BLaER1 (cell line): ENCODE measurements around the gene PHEX.
"Not testable (repeated sequence)": the region's sequence is repeated elsewhere in the genome, so short reads cannot be mapped to it uniquely, and the experiment has no call there.

Experiments used
- H3K27ac ChIP-seq: shearing (Covaris generic); formaldehyde crosslinking; 2 replicates; pipeline ENCODE4 v1.8.1; 2022
- H3K27me3 ChIP-seq: shearing (Covaris generic); formaldehyde crosslinking; 2 replicates; pipeline ENCODE4 v1.8.1; 2022
- H3K36me3 ChIP-seq: shearing (Covaris generic); formaldehyde crosslinking; 2 replicates; pipeline ENCODE4 v1.8.1; 2022
- H3K4me1 ChIP-seq: shearing (Covaris generic); formaldehyde crosslinking; 2 replicates; pipeline ENCODE4 v1.8.1; 2022
- H3K4me2 ChIP-seq: shearing (Covaris generic); formaldehyde crosslinking; 2 replicates; pipeline ENCODE4 v1.8.1; 2022
- H3K4me3 ChIP-seq: shearing (Covaris generic); formaldehyde crosslinking; 2 replicates; pipeline ENCODE4 v1.8.1; 2022
- H3K9ac ChIP-seq: shearing (Covaris generic); formaldehyde crosslinking; 2 replicates; pipeline ENCODE4 v1.8.1; 2022
- H3K9me3 ChIP-seq: shearing (Covaris generic); formaldehyde crosslinking; 2 replicates; pipeline ENCODE4 v1.8.1; 2022
- H4K20me1 ChIP-seq: shearing (Covaris generic); formaldehyde crosslinking; 2 replicates; pipeline ENCODE4 v1.8.1; 2022
- Cebpa-rat ChIP-seq: shearing (Covaris generic); IDR thresholded peaks from 2 replicates; pipeline ENCODE4 v1.8.1; 2022

The PHEX gene

DNA sequence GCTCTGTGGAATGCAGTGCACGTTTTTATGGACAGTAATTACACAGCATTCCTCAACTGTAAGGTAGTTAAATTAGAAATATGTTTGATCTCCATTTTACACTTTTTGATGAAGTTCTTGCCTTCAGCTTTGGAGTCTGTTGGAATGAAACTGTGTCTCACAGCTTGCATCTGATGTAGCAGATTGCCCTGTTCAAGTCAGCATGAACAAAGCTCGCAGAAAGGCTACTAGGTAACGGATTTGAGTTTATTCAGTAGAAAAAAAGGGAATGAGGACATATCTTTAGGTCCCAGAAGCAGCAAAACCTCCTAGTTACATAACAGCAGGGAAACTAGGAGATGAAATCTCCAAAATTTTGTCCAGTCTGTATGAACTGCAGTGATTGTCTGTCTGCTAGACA is 216.3 kb downstream of the PHEX start:
- Histone ChIP-seq H3K9me3 (no peaks in the 10 kb centered on the region), H3K9ac (no peak overlapping the region), H3K27ac (no peak overlapping the region), H4K20me1 (no peaks in the 10 kb centered on the region), H3K36me3 (no peaks in the 10 kb centered on the region), H3K4me3 (no peak overlapping the region), H3K4me2 (no peak overlapping the region), H3K27me3 (no peaks in the 10 kb centered on the region), H3K4me1 (no peaks in the 10 kb centered on the region)
- TF ChIP-seq Cebpa-rat: no peak

DNA sequence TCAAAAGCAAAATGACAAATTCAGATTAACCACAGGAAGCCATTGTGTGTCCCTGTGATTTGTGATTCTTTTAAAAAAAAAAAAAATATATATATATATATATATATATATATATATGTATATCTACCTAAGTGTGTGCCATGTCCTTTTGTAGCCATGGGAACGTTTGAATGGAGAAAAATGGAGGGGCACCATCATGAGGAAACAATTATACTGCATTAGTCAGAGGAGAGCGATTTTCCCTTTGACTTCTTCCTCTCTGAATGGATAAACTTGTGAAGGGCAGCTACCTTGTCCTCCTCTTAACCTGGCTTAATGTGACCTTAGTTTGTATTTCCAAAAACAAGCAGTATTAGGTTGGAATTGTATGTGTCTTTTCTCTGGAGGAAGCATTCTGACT is 217.2 kb downstream of the PHEX start:
- no peaks in the 10 kb centered on the region for H3K27me3 ChIP-seq
- H3K27ac ChIP-seq: no peak overlapping the region
- no peaks in the 10 kb centered on the region for H3K9me3 ChIP-seq
- H3K36me3 ChIP-seq: no peaks in the 10 kb centered on the region
- no peak overlapping the region for H3K4me3 ChIP-seq
- no peaks in the 10 kb centered on the region for H4K20me1 ChIP-seq
- no peaks in the 10 kb centered on the region for H3K4me1 ChIP-seq
- H3K9ac ChIP-seq: no peak overlapping the region
- no peak for TF ChIP-seq Cebpa-rat
- no peak overlapping the region for H3K4me2 ChIP-seq

DNA sequence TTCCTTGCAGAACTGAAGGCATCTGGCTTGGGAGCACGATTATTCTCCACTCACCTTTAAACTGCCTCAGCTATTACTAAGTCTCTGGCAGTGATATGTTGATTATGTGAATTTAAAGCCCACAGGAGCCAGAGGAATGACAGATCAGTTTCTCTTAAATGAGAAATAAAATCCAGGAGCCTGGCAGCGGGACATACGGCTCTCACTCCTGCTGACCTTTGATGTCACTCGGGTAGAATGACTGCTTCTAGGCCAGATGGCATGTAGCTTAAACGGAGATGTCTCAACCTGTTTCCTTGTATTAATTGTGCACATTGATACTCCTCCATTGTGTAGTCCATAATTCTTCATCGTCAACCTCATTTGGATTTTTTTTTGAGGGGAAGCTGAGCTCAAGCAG is 236.6 kb downstream of the PHEX start:
- no peak for TF ChIP-seq Cebpa-rat
- H3K27me3 ChIP-seq: no peaks in the 10 kb centered on the region
- H3K4me1 ChIP-seq: no peaks in the 10 kb centered on the region

DNA sequence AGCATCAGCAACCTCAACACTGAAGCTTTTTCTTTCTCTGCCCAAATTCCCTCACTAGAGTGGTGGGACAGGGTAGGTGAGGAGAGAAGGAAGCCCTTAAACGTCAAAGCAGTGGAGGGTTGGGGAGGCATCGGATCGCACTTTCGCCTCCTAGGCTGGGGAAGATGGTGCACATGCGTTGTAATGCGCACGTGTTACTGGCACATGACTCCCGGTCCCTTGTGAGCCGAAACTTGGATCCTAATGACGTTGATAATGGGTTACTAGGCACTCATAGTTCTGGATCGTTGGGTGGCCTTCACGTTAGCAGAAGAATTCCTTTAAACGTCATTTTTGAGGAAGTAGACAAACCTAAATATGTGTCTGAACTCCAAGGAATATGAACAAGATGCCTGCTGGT is 240.5 kb downstream of the PHEX start, which contains the start of gene CBLL2:
CBLL2 (plus strand) TSS at position 301 of the 400 bp plus-strand sequence; CDS start at position 380, 79 bp downstream.
- H3K27ac ChIP-seq: no peak within 1 kb of the TSS
- peaks cover 14% of the 10 kb centered on the region for H3K9me3 ChIP-seq
- H3K9ac ChIP-seq: no peak within 1 kb of the TSS
- no peak within 1 kb of the TSS for H3K4me3 ChIP-seq
- H3K4me2 ChIP-seq: no peak within 1 kb of the TSS
- no peaks in the 10 kb centered on the region for H3K27me3 ChIP-seq
- no peaks in the 10 kb centered on the region for H4K20me1 ChIP-seq
- no peaks in the 10 kb centered on the region; the same call in 1 of the 2 replicates for H3K4me1 ChIP-seq
- no peak for TF ChIP-seq Cebpa-rat
- H3K36me3 ChIP-seq: no peaks in the 10 kb centered on the region

More for the DNA sequence above, 236.6 kb downstream of the PHEX start:
- Histone ChIP-seq H3K36me3 (no peaks in the 10 kb centered on the region), H4K20me1 (no peaks in the 10 kb centered on the region), H3K4me2 (no peak overlapping the region), H3K27ac (no peak overlapping the region), H3K4me3 (no peak overlapping the region), H3K9ac (no peak overlapping the region), H3K9me3 (peaks cover 13% of the 10 kb centered on the region)

DNA sequence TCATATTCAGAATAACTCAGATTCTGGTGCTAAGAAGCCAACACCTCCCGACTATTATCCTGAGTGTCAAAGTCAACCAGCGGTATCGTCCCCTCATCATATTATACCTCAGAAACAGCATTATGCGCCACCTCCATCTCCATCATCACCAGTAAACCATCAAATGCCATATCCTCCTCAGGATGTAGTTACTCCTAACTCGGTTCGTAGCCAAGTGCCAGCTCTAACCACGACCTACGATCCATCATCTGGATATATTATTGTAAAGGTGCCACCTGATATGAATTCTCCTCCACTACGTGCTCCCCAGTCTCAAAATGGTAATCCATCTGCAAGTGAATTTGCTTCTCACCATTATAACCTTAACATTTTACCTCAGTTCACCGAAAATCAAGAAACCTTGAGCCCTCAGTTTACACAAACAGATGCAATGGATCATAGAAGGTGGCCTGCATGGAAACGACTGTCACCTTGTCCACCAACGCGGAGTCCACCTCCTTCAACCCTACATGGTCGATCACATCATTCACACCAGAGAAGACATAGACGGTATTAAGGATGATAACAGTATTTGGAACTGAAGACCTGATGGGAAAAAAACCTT is 241.7 kb downstream of the PHEX start:
- Histone ChIP-seq H3K27me3 (no peaks in the 10 kb centered on the region), H3K4me2 (no peak overlapping the region), H3K4me3 (no peak overlapping the region), H3K36me3 (no peaks in the 10 kb centered on the region), H3K9me3 (peaks cover 14% of the 10 kb centered on the region), H3K27ac (no peak overlapping the region), H3K9ac (no peak overlapping the region), H4K20me1 (no peaks in the 10 kb centered on the region), H3K4me1 (no peaks in the 10 kb centered on the region; the same call in 1 of the 2 replicates)
- no peak for TF ChIP-seq Cebpa-rat

DNA sequence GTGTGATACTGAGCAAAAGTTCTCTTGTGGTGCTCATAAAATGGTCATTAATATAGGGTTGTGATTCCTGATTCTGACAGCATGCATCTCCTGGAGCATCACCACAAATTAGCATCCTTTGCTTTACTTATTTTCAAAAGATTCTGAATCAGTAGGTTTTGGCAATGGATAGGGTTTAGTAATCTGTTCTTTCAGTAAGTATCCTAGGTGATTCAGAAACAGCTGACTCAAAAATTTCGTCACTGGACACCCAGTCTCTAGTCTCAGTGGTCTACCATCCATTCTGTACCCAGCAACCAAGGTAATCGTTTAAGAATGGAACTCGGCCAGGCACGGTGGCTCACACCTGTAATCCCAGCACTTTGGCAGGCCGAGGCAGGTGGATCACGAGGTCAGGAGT is 244.7 kb downstream of the PHEX start:
- no peaks in the 10 kb centered on the region; the same call in 1 of the 2 replicates for H3K4me1 ChIP-seq
- H4K20me1 ChIP-seq: no peaks in the 10 kb centered on the region
- no peaks in the 10 kb centered on the region for H3K27me3 ChIP-seq
- peaks cover 13% of the 10 kb centered on the region; the same call in 1 of the 2 replicates for H3K9me3 ChIP-seq
- H3K36me3 ChIP-seq: no peaks in the 10 kb centered on the region
- no peak overlapping the region for H3K27ac ChIP-seq
- no peak overlapping the region for H3K4me3 ChIP-seq
- H3K9ac ChIP-seq: no peak overlapping the region
- no peak overlapping the region for H3K4me2 ChIP-seq
- TF ChIP-seq Cebpa-rat: no peak

DNA sequence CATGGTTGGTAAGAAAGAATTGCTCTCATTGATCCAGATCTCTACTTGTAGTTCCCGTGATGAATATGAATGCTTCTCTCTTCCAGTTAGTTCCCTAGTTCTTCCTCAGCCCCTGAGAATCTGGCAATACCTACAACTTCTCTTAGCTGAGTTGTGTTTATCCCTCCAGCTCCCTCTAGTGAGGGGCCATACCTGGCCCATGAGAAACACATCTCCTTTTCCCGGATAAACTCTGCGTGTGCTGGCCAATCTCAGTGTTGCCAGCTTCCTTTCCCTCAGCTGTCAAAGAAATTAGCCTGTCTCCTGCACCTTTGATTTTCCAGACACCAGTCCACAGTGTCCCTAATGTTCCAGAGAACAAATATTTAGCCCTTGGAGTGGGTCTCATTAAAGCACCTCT is 246.2 kb downstream of the PHEX start:
- Histone ChIP-seq H3K9ac (no peak overlapping the region), H3K4me1 (no peaks in the 10 kb centered on the region; the same call in 1 of the 2 replicates), H3K4me3 (no peak overlapping the region), H3K27ac (no peak overlapping the region), H3K9me3 (peaks cover 16% of the 10 kb centered on the region), H4K20me1 (no peaks in the 10 kb centered on the region), H3K4me2 (no peak overlapping the region), H3K27me3 (no peaks in the 10 kb centered on the region), H3K36me3 (no peaks in the 10 kb centered on the region)
- TF ChIP-seq Cebpa-rat: no peak

DNA sequence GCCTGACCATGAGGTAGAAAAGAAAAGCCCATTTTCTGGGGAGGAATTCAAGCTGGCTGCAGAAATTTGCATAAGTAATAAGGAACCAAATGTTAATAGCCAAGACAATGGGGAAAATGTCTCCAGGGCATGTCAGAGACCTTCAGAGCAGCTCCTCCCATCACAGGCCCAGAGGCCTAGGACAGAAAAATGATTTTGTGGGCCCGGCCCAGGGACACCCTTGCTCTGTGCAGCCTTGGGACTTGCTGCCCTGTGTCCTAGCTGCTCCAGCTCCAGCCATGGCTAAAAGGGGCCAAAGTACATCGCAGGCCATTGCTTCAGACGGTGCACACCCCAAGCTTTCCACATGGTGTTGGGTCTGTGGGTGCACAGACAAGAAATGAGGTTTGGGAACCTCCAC is 257.1 kb downstream of the PHEX start:
- not testable (repeated sequence) for H3K9ac ChIP-seq, H3K4me3 ChIP-seq, H4K20me1 ChIP-seq, H3K27ac ChIP-seq, H3K36me3 ChIP-seq, H3K4me2 ChIP-seq, H3K4me1 ChIP-seq, H3K27me3 ChIP-seq
- peaks cover 17% of the 10 kb centered on the region for H3K9me3 ChIP-seq

DNA sequence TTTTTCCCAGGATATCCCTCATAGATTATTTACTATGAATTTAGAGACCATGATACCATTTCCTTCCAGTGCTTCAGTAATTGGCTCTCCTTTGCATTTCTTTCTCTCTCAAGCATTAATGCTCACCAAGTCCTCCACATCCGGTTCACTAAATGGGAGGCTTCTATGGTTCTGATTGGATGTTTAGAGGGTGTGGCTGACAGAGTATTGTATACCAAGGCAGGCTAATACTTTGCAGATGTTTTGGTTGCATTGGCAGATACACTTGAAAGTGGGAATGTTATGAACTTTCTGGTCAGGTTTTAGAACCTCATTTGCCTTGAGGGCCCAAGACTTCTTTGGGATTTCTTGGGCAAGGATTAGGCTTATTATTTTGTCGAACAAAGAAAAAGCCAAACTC is 264.7 kb downstream of the PHEX start:
- Histone ChIP-seq H3K36me3 (no peaks in the 10 kb centered on the region), H3K27me3 (no peaks in the 10 kb centered on the region), H3K4me3 (no peak overlapping the region), H3K9ac (no peak overlapping the region), H3K4me2 (no peak overlapping the region), H3K9me3 (no peaks in the 10 kb centered on the region), H3K4me1 (peaks cover 25% of the 10 kb centered on the region), H4K20me1 (no peaks in the 10 kb centered on the region), H3K27ac (no peak overlapping the region)
- no peak for TF ChIP-seq Cebpa-rat

DNA sequence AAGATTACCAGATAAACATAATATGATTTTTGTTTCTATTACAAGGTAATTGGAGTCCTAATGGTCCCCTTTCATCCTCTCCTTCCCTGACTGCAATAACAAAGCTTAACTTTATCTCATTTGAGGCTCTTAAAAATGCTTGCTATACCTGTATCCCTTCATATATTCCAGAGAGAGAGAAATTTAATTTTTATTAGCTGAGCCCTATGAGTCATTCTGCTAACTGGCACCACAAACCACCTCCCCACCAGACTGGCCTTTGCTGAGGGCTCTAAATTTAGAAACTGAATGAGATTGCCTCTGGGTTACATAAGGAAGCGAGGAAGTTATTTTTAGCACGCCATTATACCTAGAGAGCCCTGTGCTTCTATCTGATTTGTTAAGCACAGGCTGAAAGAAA is 268.0 kb downstream of the PHEX start:
- peaks cover 7% of the 10 kb centered on the region; the same call in 1 of the 2 replicates for H3K9me3 ChIP-seq
- no peaks in the 10 kb centered on the region for H3K36me3 ChIP-seq
- H3K9ac ChIP-seq: no peak overlapping the region
- peak overlapping the region; percentile 56 for H3K4me2 ChIP-seq
- no peaks in the 10 kb centered on the region for H3K27me3 ChIP-seq
- H3K4me1 ChIP-seq: peaks cover 22% of the 10 kb centered on the region
- H3K4me3 ChIP-seq: no peak overlapping the region
- no peak for TF ChIP-seq Cebpa-rat
- H3K27ac ChIP-seq: no peak overlapping the region
- no peaks in the 10 kb centered on the region for H4K20me1 ChIP-seq
